GM12864 (cell line): Measurements from ENCODE around the gene AIG1.
"Not testable (repeated sequence)": the region's sequence is repeated elsewhere in the genome, so short reads cannot be mapped to it uniquely, and the experiment has no call there.

Source experiments
- DNase-seq: peaks from one replicate; pipeline ENCODE4 v3.0.0-alpha.2; 2011; ENCODE audit warnings: low read depth
- H3K4me3 ChIP-seq: 2 replicates; pipeline ENCODE4 v1.5.1; 2011; ENCODE audit warnings: mild to moderate bottlenecking, low read depth, low read length, control low read depth
- TF ChIP-seq, protein P1 (sequence below): IDR thresholded peaks from 2 replicates; pipeline ENCODE4 v1.5.1; 2011; ENCODE audit warnings: low read depth, mild to moderate bottlenecking, moderate library complexity, low read length, control low read depth, inconsistent platforms; ENCODE audit errors: missing control alignments

AIG1 gene

DNA sequence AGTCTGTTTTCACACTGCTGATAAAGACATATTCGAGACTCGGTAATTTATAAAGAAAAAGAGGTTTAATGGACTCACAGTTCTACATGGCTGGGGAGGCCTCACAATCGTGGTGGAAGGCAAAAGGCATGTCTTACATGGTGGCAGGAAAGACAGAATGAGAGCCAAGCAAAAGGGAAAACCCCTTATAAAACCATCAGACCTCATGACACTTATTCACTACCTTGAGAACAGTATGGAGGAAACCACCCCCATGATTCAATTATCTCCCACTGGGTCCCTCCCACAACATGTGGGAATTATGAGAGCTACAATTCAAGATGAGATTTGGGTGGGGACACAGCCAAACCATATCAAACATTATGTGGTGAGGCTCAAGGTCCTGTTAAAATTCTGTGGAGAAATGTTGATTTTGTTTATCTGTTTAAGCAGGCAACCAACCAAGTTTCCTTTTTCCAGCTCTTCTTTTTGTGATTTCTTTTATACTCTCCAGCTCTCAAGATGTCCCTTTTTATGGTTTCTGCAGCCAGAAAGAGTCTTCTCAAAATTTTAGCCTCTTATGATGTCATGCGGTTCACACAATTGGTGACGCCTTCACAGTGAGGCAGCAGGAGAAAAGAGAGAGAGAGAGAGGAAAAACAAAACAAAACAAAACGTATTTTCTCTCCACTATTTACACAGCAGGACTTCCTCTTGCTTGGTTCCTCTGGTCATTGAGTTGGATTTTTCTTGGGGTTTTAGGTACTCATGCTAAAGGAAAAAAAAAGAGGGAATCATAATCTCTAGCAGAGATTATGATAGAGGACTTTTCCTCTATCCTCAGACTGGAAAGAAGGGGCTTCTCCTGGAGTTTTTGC, 18.0 kb downstream of the AIG1 start:
- no peak overlapping the region for H3K4me3 ChIP-seq
- TF ChIP-seq, protein P1, sequence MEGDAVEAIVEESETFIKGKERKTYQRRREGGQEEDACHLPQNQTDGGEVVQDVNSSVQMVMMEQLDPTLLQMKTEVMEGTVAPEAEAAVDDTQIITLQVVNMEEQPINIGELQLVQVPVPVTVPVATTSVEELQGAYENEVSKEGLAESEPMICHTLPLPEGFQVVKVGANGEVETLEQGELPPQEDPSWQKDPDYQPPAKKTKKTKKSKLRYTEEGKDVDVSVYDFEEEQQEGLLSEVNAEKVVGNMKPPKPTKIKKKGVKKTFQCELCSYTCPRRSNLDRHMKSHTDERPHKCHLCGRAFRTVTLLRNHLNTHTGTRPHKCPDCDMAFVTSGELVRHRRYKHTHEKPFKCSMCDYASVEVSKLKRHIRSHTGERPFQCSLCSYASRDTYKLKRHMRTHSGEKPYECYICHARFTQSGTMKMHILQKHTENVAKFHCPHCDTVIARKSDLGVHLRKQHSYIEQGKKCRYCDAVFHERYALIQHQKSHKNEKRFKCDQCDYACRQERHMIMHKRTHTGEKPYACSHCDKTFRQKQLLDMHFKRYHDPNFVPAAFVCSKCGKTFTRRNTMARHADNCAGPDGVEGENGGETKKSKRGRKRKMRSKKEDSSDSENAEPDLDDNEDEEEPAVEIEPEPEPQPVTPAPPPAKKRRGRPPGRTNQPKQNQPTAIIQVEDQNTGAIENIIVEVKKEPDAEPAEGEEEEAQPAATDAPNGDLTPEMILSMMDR: no peak
- DNase-seq: no peak

GRCh38 chr6:143079325-143079640, 18.6 kb downstream of the AIG1 start:
- TF ChIP-seq, protein P1: no peak
- H3K4me3 ChIP-seq: no peak overlapping the region
- no peak for DNase-seq

DNA sequence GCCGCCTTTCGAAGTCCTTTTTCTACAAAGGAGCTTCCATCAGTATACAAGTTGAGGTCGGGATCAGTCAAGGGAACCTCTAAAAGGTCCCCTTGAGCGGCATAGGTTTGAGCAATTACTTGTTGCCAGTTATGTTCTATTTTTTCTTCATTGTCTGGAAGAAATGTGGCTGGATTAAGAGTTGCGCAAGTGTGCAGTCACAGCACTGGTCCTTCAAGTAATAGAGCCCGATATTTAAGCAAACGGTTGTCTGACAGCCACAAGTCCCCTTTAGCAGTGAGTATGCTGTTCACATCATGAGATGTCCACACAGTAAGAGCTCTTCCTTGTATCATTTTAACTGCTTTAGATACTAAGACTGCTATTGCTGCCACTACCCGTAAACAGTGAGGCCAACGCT, 21.6 kb downstream of the AIG1 start:
- H3K4me3 ChIP-seq: not testable (repeated sequence)

DNA sequence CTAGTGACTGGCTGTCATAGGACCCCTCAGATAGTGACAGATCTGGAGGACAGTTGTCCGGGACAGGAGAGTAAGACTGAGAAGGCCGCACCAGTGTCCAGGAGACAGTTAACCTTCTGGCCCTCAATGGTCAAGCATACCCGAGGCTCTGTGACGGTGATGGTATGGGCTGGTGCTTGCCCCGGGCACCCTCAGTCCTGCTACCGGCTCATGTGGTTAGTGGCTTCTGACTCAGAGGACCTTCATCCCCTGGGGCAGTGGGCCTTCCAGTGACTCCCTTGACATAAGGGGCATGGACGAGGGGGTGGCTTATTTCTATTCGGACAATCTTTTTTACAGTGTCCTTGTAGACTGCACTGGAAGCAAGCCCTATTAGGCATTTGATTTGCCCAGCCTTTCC, 23.3 kb downstream of the AIG1 start:
- not testable (repeated sequence) for DNase-seq, H3K4me3 ChIP-seq

More for the DNA sequence above, 21.6 kb downstream of the AIG1 start:
- DNase-seq: not testable (repeated sequence)

- not testable (repeated sequence) for H3K4me3 ChIP-seq, DNase-seq
Measured at GRCh38 chr6:143087335-143087734, 26.6 kb downstream of the AIG1 start.

GRCh38 chr6:143087856-143088255, 27.2 kb downstream of the AIG1 start:
- no peak for DNase-seq

DNA sequence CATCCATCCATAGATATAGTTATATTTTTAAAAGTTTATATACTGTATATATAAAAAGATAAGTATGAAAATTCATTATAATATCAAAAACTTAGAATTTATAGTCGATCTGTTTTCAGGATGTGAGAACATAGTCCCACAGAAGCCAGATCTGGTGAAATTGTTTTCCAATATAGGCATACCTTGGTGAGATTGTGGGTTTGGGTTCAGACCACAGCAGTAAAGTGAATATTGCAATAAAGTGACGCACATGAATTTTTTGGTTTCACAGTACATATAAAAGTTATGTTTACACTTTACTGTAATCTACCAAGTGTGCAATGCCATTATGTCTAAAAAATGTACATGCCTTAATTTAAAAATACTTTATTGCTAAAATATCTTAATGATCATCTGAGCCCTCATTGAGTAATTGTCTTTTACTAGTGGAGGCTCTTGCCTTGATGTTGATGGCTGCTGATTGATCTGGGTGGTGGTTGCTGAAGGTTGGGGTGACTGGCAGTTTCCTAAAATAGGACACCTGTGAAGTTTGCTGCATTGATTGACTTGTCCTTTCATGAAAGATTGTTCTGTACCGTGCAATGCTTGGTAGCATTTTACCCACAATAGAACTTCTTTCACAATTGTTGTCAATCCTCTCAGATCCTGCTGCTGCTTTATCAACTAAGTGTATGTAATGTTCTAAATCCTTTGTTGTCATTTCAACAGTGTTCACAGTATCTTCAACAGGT, 29.8 kb downstream of the AIG1 start:
- DNase-seq: no peak
- H3K4me3 ChIP-seq: no peak overlapping the region
- TF ChIP-seq, protein P1: no peak

More at GRCh38 chr6:143087856-143088255, 27.2 kb downstream of the AIG1 start:
- TF ChIP-seq, protein P1: no peak
- no peak overlapping the region for H3K4me3 ChIP-seq

DNA sequence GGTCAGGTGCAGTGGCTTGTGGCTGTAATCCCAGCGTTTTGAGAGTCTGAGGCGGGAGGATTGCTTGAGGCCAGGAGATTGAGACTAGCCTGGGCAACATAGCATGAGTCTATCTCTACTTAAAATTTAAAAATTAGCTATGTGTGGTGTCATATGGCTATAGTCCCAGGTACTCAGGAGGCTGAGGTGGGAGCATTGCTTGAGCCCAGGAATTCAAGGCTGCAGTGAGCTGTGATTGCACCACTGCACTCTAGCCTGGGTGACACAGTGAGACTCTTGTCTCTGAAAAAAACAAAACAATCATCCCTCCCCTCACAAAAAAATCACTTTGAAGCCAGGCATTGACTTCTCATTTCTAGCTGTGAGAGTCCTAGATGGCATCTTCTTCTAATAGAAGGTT, 32.1 kb downstream of the AIG1 start:
- no peak overlapping the region for H3K4me3 ChIP-seq
- no peak for DNase-seq
- TF ChIP-seq, protein P1: no peak
